Endothelial cell of umbilical vein (primary cell): ENCODE measurements around the gene CLGN.
"Not testable (repeated sequence)": the region's sequence is repeated elsewhere in the genome, so short reads cannot be mapped to it uniquely, and the experiment has no call there.

Experiments used
- CTCF ChIP-seq, 2 donors: IDR thresholded peaks; 1 replicate in 1 of 2; 2 replicates in 1 of 2; pipeline ENCODE4 v1.5.1; 2011; ENCODE audit warnings: low read length in 2 of 2, mild to moderate bottlenecking in 2 of 2, moderate library complexity in 2 of 2, control low read depth in 1 of 2, inconsistent platforms in 1 of 2, low read depth in 1 of 2; ENCODE audit not compliant: insufficient read depth in 1 of 2; ENCODE audit errors: extremely low read depth in 1 of 2
- POLR2A ChIP-seq: IDR thresholded peaks from 2 replicates; pipeline ENCODE4 v1.6.1; 2012; ENCODE audit warnings: low read depth, mild to moderate bottlenecking, control low read depth, low read length
- POLR2AphosphoS5 ChIP-seq: IDR thresholded peaks from 2 replicates; pipeline ENCODE4 v1.6.1; 2012; ENCODE audit warnings: low read depth, mild to moderate bottlenecking, control low read depth, low read length, moderate library complexity; ENCODE audit not compliant: insufficient read depth

GRCh38 chr4:140444347-140444746 is 16.9 kb upstream of the CLGN start:
- not testable (repeated sequence) for TF ChIP-seq CTCF (IDR thresholded peaks at IDR 0.05; ENCODE audit: extremely low read depth in 1 of 2, insufficient read depth in 1 of 2, low read depth in 1 of 2, low read length in 2 of 2); POLR2AphosphoS5; POLR2A
